Transverse colon (tissue), 4 donors: ENCODE measurements around the gene EIF1AX. TPM values are rescaled to one million over a fixed set of nuclear protein-coding genes. Genes with fewer than 3 reads are reported as not detected.

Experiments
- DNase-seq: peaks from one replicate; pipeline ENCODE4 v3.0.0-alpha.2; 2019
- H3K27ac ChIP-seq, 4 donors: fragments of 200-600 bp; sonication (generic); 2 replicates each; pipeline ENCODE4 v1.5.1; 2016 to 2018; ENCODE audit warnings: inconsistent platforms in 4 of 4
- H3K27me3 ChIP-seq: fragments of 200-600 bp; sonication (generic); 2 replicates; pipeline ENCODE4 v1.5.1; 2017; ENCODE audit warnings: inconsistent platforms
- H3K36me3 ChIP-seq, 4 donors: fragments of 200-600 bp; sonication (generic); 2 replicates each; pipeline ENCODE4 v1.5.1; 2017 to 2019; ENCODE audit warnings: inconsistent platforms in 4 of 4
- H3K4me1 ChIP-seq, 4 donors: fragments of 200-600 bp; sonication (generic); 2 replicates each; pipeline ENCODE4 v1.5.1; 2017 to 2020; ENCODE audit warnings: inconsistent platforms in 4 of 4
- H3K4me3 ChIP-seq, 4 donors: fragments of 200-600 bp; sonication (generic); 1 replicate in 1 of 4; 2 replicates in 3 of 4; pipeline versions ENCODE4 v1.5.1 to v1.6.1; 2017 to 2019; ENCODE audit warnings: inconsistent platforms in 4 of 4
- H3K9me3 ChIP-seq, 2 donors: fragments of 200-600 bp; sonication (generic); 2 replicates each; pipeline ENCODE4 v1.5.1; 2017 to 2019; ENCODE audit warnings: inconsistent platforms in 2 of 2
- CTCF ChIP-seq, 5 experiments: fragments of 200-600 bp in 3 of 5; fragments of 450-650 bp in 2 of 5; sonication (generic) in 3 of 5; IDR thresholded peaks; 1 replicate in 2 of 5; 2 replicates in 3 of 5; pipeline ENCODE4 v1.5.1; 2016 to 2017; ENCODE audit warnings: antibody characterized with exemption in 5 of 5, inconsistent platforms in 3 of 5, mild to moderate bottlenecking in 2 of 5, moderate library complexity in 1 of 5
- EP300 ChIP-seq: sonication (generic); formaldehyde crosslinking; IDR thresholded peaks from one replicate; pipeline ENCODE4 v1.6.1; 2017; ENCODE audit warnings: antibody characterized with exemption, low read depth
- POLR2A ChIP-seq: fragments of 450-650 bp; IDR thresholded peaks from one replicate; pipeline ENCODE4 v1.6.1; 2016; ENCODE audit warnings: antibody characterized with exemption, mild to moderate bottlenecking, moderate library complexity
- POLR2AphosphoS5 ChIP-seq, 3 donors: sonication (generic); formaldehyde crosslinking; IDR thresholded peaks; one replicate each; pipeline ENCODE4 v1.6.1; 2016; ENCODE audit warnings: antibody characterized with exemption in 3 of 3
- WGBS, 2 donors: methylation state at CpG; one replicate each; pipeline ENCODE4 v1.1.5; 2018; ENCODE audit warnings: low coverage in 1 of 2; 5-methylcytosine and 5-hydroxymethylcytosine counted together
- in situ Hi-C, 4 donors: fragments of 200-750 bp; cut with MboI; loops; one replicate each; pipeline versions ENCODE4 v1.15.0 to v1.15.1; 2017; ENCODE audit warnings: low sequenced_read_pairs in 3 of 4, low pct_ligation_motif_present in 1 of 4, low pct_unique_long_range_greater_than_20kb in 1 of 4
- intact Hi-C: fragments of 100-400 bp; cut with DNase I; formaldehyde crosslinking; loops from one replicate; pipeline ENCODE4 v1.15.1; 2023; ENCODE audit warnings: low total_unique reads
- total RNA-seq, 4 donors: library from RNA; depleted of rRNA; stranded (reverse); fragments of >200 nt; gene quantifications; one replicate each; pipeline ENCODE4 v1.1.0, GENCODE V29; 2016

EIF1AX gene, protein sequence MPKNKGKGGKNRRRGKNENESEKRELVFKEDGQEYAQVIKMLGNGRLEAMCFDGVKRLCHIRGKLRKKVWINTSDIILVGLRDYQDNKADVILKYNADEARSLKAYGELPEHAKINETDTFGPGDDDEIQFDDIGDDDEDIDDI
- 10 to 100 TPM; 10.7 to 45.9 (median 19.9) TPM for total RNA-seq

DNA sequence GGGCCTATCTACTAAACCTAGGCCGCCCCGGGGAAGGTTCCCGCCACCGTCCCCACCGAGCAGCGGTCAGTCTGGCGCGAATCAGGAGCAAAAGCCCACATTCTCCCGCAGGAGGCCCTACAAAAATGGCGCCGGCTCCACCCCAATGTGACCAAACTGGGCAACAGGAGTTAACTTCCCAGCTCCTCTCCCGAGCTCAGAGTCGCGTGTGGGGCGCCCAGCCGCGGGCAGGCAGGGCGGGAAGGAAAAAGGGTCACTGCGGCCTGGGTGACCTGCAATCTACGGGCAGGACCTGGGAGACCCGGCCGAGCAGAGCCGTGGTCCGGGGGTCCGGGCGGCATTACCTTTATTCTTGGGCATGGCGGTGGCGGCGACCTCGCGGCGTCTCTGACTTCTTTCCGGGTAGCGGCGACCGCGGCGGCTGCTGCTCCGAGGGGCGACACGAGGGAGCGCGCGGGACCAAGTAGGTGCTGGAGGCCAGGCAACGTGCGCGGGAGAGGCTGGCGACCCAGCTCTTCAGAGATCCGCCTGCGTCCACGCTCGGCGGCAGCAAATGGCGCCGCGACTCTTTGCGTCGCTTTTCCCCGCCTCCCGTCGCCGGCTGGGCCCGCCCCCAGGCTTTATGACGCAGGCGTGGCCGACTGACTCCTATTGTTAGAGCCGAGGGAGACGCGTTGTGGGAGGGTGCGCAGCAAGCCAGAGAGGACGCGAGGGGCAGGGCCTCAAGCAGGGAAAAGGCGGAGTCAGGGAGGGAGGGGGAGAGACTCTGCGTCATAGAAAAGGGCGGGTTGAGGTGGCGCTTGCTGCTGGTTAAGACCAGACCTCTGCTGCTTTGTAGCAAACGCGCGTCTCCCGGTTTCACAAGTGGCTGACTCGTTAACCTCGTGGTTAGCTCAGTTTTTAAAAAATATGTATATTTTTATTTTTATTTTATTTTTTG is at the start of gene EIF1AX:
Gene EIF1AX, minus strand, starts transcription at position 558 of the 940 bp plus-strand sequence. Its CDS starts 198 bp downstream, at position 360.
- Histone ChIP-seq H3K4me3 (peak within 1 kb of the TSS; percentile 77 to 99 (median 82)), H3K27ac (peak within 1 kb of the TSS; percentile 92 to 95 (median 93)), H3K4me1 (peaks cover 11 to 22% (median 19%) of the 10 kb centered on the region in 4 donors), H3K36me3 (no peaks in the 10 kb centered on the region), H3K27me3 (no peaks in the 10 kb centered on the region), H3K9me3 (no peaks in the 10 kb centered on the region)
- peak; percentile 99 for DNase-seq
- TF ChIP-seq POLR2A (peak; percentile 92), EP300 (no peak), POLR2AphosphoS5 (IDR thresholded peaks at IDR 0.05) (peak; percentile 96 to 98 (median 96)), CTCF (IDR thresholded peaks at IDR 0.05) (no peak)
- WGBS, 2 donors = 0% methylated on average over 45 of the region's 82 CpGs; no CpG with 5 or more reads in 1 of the 2 donors
- in situ Hi-C loops (no loop called here), intact Hi-C loops (no loop called here)

DNA sequence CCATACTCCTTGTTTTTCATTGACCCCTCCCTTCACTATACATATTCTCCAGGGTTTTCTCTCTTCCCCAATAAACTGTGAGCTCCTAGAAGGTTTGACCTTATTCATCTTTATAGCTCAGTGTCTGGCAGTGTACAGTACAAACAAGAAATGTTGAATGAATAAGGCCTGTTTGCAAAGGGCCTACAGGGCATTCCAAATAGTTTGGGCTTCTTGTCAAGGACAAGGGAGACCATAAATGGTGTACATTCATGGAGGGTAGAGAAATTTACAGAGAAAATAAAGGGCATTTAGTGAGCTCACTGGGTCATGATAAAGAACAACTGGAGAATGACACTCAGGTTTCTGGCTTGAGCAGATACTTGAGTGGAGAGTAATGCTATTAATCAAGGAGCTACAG is 47.5 kb upstream of the EIF1AX start:
- no peak for DNase-seq
- intact Hi-C loops (no loop called here), in situ Hi-C loops (no loop called here)
- TF ChIP-seq POLR2AphosphoS5 (IDR thresholded peaks at IDR 0.05) = no peak
- no peak for TF ChIP-seq POLR2A
- no peak for TF ChIP-seq CTCF (IDR thresholded peaks at IDR 0.05)
- TF ChIP-seq EP300 = no peak
- Histone ChIP-seq H3K4me1 (no peaks in the 10 kb centered on the region), H3K36me3 (no peaks in the 10 kb centered on the region), H3K27ac (no peak overlapping the region), H3K4me3 (no peak overlapping the region), H3K27me3 (no peaks in the 10 kb centered on the region), H3K9me3 (no peaks in the 10 kb centered on the region)

DNA sequence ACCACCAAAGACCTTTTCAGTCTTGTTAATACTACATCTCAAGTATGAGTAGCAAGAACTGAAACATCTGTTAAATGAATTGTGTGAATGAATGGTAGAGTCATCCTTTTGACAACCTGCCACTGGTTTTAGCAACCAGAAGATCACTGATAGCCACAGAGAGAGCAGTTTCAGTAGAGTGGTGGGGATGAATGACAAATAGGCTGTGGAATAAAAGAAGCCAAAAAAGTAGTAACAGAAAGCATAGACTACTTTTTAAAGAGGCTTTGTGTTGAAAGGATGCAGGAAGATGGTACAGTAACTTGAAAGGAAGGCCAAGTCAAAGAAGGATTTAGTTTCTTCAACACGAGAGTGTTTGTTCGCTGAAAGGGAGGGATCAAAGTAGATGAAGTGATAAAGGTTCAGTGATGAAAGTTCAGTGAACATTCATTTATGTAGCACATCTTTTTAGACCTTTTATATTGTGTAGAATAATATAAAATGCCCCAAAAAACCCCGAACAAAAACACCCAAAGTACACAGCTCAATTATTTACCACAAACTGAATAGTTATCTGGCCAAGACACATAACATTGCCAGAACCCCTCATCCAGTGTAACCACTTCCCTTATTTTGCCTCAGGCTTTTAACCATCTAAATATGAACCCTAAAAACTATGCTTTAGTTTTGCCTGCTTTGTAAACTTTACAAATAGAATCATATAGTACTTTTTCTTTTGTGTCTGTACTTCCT is 40.1 kb upstream of the EIF1AX start:
- Histone ChIP-seq H3K4me3 (no peak overlapping the region), H3K27ac (no peak overlapping the region), H3K9me3 (no peaks in the 10 kb centered on the region), H3K36me3 (no peaks in the 10 kb centered on the region), H3K27me3 (no peaks in the 10 kb centered on the region), H3K4me1 (no peaks in the 10 kb centered on the region)
- WGBS, 2 donors = 42 to 56% methylated on average over 3 of the region's 3 CpGs
- in situ Hi-C loops (no loop called here), intact Hi-C loops (no loop called here)
- no peak for DNase-seq
- TF ChIP-seq CTCF (IDR thresholded peaks at IDR 0.05) = no peak
- no peak for TF ChIP-seq POLR2AphosphoS5 (IDR thresholded peaks at IDR 0.05)
- no peak for TF ChIP-seq POLR2A
- no peak for TF ChIP-seq EP300

GRCh38 chrX:20177093-20177492 is 35.5 kb upstream of the EIF1AX start:
- in situ Hi-C loops = no loop called here
- Histone ChIP-seq H3K4me3 (no peak overlapping the region), H3K4me1 (no peaks in the 10 kb centered on the region), H3K36me3 (peaks cover 0 to 9% (median 2%) of the 10 kb centered on the region in 4 donors), H3K9me3 (no peaks in the 10 kb centered on the region), H3K27me3 (no peaks in the 10 kb centered on the region), H3K27ac (no peak overlapping the region)
- TF ChIP-seq POLR2AphosphoS5 (IDR thresholded peaks at IDR 0.05) = no peak
- TF ChIP-seq EP300 = no peak
- no peak for DNase-seq
- intact Hi-C loops = no loop called here
